Measurements from ENCODE around the gene ANKRD39. TPM values are rescaled to one million over a fixed set of nuclear protein-coding genes. Genes with fewer than 3 reads are reported as not detected.
A peak's percentile ranks its signal among the peaks of the same experiment; 100 is the strongest.

Gene ANKRD39
- total and polyA plus RNA-seq, 4 donors = 4.7 to 22.7 (median 10.7) TPM

DNA sequence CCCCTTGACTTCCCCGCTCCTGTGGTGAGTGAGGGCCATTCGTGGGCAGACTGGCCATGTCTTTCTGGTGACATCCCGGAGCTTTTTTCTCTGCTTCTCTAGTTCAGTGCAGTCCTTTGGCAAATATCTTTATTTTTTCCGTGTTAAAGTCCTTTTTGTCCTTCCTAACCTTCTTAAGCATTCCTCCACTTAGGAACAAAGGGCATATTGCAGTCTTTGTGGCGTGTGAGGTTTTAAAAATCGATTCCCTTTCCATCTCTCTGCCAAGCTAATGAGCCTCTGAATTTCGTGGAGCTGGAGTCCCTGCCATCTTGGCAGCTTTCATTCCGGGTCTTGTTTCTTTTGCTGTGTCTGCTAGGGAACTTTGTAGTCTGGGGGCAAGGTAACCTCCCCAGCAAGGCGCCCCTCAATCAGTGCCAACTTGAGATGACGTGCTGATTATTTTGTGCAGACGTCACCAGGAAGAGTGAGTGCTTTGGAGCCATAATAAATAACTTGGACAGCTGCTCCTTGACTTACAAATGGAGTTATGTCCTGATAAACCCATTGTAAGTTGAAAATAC lies 36.6 kb downstream of the ANKRD39 start:
- 37% methylated on average over 11 of the region's 11 CpGs for WGBS

More for the DNA sequence above, 36.6 kb downstream of the ANKRD39 start:
- peak overlapping the region in 1 of 2 donors; percentile 9 for H3K27ac ChIP-seq (ENCODE audit: low read depth in 1 of 2, low read length in 2 of 2)
- peak in 1 of 2 donors; percentile 19 for TF ChIP-seq RXRA (IDR thresholded peaks at IDR 0.05)
- no peak for TF ChIP-seq RAD21 (IDR thresholded peaks at IDR 0.05)
- no peak for TF ChIP-seq MAX (IDR thresholded peaks at IDR 0.05)
- no peak for TF ChIP-seq GABPA (IDR thresholded peaks at IDR 0.05 in 1 of 2, conservative IDR thresholded peaks at IDR 0.05 in 1 of 2)
- peak; percentile 10 for TF ChIP-seq SP1 (IDR thresholded peaks at IDR 0.05)
- TF ChIP-seq JUND (IDR thresholded peaks at IDR 0.05) = no peak
- no peak for TF ChIP-seq NR2F2 (IDR thresholded peaks at IDR 0.05)
- no peak for TF ChIP-seq FOXA2 (IDR thresholded peaks at IDR 0.05)
- TF ChIP-seq, protein P1, sequence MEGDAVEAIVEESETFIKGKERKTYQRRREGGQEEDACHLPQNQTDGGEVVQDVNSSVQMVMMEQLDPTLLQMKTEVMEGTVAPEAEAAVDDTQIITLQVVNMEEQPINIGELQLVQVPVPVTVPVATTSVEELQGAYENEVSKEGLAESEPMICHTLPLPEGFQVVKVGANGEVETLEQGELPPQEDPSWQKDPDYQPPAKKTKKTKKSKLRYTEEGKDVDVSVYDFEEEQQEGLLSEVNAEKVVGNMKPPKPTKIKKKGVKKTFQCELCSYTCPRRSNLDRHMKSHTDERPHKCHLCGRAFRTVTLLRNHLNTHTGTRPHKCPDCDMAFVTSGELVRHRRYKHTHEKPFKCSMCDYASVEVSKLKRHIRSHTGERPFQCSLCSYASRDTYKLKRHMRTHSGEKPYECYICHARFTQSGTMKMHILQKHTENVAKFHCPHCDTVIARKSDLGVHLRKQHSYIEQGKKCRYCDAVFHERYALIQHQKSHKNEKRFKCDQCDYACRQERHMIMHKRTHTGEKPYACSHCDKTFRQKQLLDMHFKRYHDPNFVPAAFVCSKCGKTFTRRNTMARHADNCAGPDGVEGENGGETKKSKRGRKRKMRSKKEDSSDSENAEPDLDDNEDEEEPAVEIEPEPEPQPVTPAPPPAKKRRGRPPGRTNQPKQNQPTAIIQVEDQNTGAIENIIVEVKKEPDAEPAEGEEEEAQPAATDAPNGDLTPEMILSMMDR (IDR thresholded peaks at IDR 0.05; ENCODE audit: low read depth, low read length, missing input control) = no peak
- TF ChIP-seq REST (IDR thresholded peaks at IDR 0.05) = no peak
- TF ChIP-seq EGR1 (IDR thresholded peaks at IDR 0.05; ENCODE audit: low read depth in 2 of 2) = no peak
- no peak for TF ChIP-seq ATF3 (IDR thresholded peaks at IDR 0.05)
- TF ChIP-seq HNF4G (IDR thresholded peaks at IDR 0.05) = peak; percentile 34
- TF ChIP-seq, protein P2, sequence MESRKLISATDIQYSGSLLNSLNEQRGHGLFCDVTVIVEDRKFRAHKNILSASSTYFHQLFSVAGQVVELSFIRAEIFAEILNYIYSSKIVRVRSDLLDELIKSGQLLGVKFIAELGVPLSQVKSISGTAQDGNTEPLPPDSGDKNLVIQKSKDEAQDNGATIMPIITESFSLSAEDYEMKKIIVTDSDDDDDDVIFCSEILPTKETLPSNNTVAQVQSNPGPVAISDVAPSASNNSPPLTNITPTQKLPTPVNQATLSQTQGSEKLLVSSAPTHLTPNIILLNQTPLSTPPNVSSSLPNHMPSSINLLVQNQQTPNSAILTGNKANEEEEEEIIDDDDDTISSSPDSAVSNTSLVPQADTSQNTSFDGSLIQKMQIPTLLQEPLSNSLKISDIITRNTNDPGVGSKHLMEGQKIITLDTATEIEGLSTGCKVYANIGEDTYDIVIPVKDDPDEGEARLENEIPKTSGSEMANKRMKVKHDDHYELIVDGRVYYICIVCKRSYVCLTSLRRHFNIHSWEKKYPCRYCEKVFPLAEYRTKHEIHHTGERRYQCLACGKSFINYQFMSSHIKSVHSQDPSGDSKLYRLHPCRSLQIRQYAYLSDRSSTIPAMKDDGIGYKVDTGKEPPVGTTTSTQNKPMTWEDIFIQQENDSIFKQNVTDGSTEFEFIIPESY (IDR thresholded peaks at IDR 0.05) = no peak
- TF ChIP-seq YY1 (IDR thresholded peaks at IDR 0.05) = peak; percentile 15
- no peak for TF ChIP-seq TAF1 (conservative IDR thresholded peaks at IDR 0.05)
- peak; percentile 54 to 59 for TF ChIP-seq HNF4A (conservative IDR thresholded peaks at IDR 0.05)
- H3K36me3 ChIP-seq (ENCODE audit: control insufficient read depth in 4 of 4, insufficient read depth in 3 of 4, low read depth in 1 of 4, low read length in 3 of 4) = peaks cover 4 to 14% (median 9%) of the 10 kb centered on the region in 4 donors
- no peaks in the 10 kb centered on the region for H3K27me3 ChIP-seq (ENCODE audit: control insufficient read depth in 4 of 4, insufficient read depth in 4 of 4, low read length in 3 of 4)
- no peak for DNase-seq (ENCODE audit: low spot score)
- H3K9ac ChIP-seq (ENCODE audit: low read depth in 1 of 2, low read length in 2 of 2) = no peak overlapping the region
- no peak overlapping the region for H3K4me3 ChIP-seq (ENCODE audit: low read depth in 1 of 3, low read length in 3 of 3)
- H3K9me3 ChIP-seq (ENCODE audit: control insufficient read depth in 4 of 4, low read length in 3 of 4) = no peaks in the 10 kb centered on the region
- H3K4me1 ChIP-seq (ENCODE audit: control insufficient read depth in 4 of 4, insufficient read depth in 4 of 4, low read length in 3 of 4) = peaks cover 22 to 64% (median 57%) of the 10 kb centered on the region in 4 donors
